DND-41 (cell line): ENCODE measurements around the gene C16orf74.

Experiments used
- ATAC-seq: fragments of 200-7000 bp; cut with Tn5 transposase; 3 replicates; pipeline ENCODE4 v1.9.1; 2021; ENCODE audit warnings: low read depth; ENCODE audit not compliant: insufficient read depth
- DNase-seq: peaks from one replicate; pipeline ENCODE4 v3.0.0-alpha.2; 2020
- H2AFZ ChIP-seq: 2 replicates; pipeline ENCODE4 v1.6.0; 2012; ENCODE audit warnings: low read depth, low read length
- H3K27ac ChIP-seq: 2 replicates; pipeline ENCODE4 v1.5.1; 2012; ENCODE audit warnings: low read length, inconsistent platforms
- H3K27me3 ChIP-seq: fragments of 200-600 bp; sonication (generic); 2 replicates; pipeline ENCODE4 v1.6.0; 2012; ENCODE audit warnings: low read length, mild to moderate bottlenecking, inconsistent platforms; ENCODE audit not compliant: insufficient read depth, poor library complexity
- H3K36me3 ChIP-seq: 2 replicates; pipeline ENCODE4 v1.5.1; 2012; ENCODE audit warnings: low read length, inconsistent platforms; ENCODE audit not compliant: insufficient read depth
- H3K4me1 ChIP-seq: 2 replicates; pipeline ENCODE4 v1.5.1; 2012; ENCODE audit warnings: mild to moderate bottlenecking, low read length; ENCODE audit not compliant: insufficient read depth
- H3K4me2 ChIP-seq: 2 replicates; pipeline ENCODE4 v1.6.0; 2012; ENCODE audit warnings: mild to moderate bottlenecking, moderate library complexity, low read length, inconsistent platforms; ENCODE audit not compliant: insufficient read depth
- H3K4me3 ChIP-seq, 2 experiments: fragments of 200-600 bp in 1 of 2; shearing (Covaris generic) in 1 of 2; 2 replicates each; pipeline ENCODE4 v1.5.1; 2012 to 2016; ENCODE audit warnings: inconsistent platforms in 2 of 2, low read length in 2 of 2, mild to moderate bottlenecking in 2 of 2, low read depth in 1 of 2, moderate library complexity in 1 of 2
- H3K79me2 ChIP-seq: 2 replicates; pipeline ENCODE4 v1.6.0; 2012; ENCODE audit warnings: low read length, inconsistent platforms; ENCODE audit not compliant: insufficient read depth
- H3K9ac ChIP-seq: 2 replicates; pipeline ENCODE4 v1.6.0; 2012; ENCODE audit warnings: low read depth, mild to moderate bottlenecking, inconsistent platforms, low read length, moderate library complexity
- H3K9me3 ChIP-seq: 2 replicates; pipeline ENCODE4 v1.5.1; 2012; ENCODE audit warnings: low read length, moderate library complexity, mild to moderate bottlenecking, inconsistent platforms; ENCODE audit not compliant: insufficient read depth, severe bottlenecking
- H4K20me1 ChIP-seq: 2 replicates; pipeline ENCODE4 v1.6.0; 2012; ENCODE audit warnings: low read length; ENCODE audit not compliant: insufficient read depth
- CTCF ChIP-seq: IDR thresholded peaks from 2 replicates; pipeline ENCODE4 v1.5.1; 2012; ENCODE audit warnings: borderline replicate concordance, low read length, moderate library complexity, mild to moderate bottlenecking; ENCODE audit not compliant: poor library complexity, severe bottlenecking; ENCODE audit errors: extremely low read depth
- EZH2 ChIP-seq: IDR thresholded peaks from 3 replicates; pipeline ENCODE4 v1.6.1; 2012; ENCODE audit warnings: borderline replicate concordance, low read depth, mild to moderate bottlenecking, moderate library complexity, low read length, inconsistent platforms; ENCODE audit not compliant: severe bottlenecking

The C16orf74 gene

GRCh38 chr16:85696781-85697180, 54.1 kb downstream of the C16orf74 start:
- no peaks in the 10 kb centered on the region for H3K79me2 ChIP-seq

GRCh38 chr16:85695196-85696128, 55.4 kb downstream of the C16orf74 start:
- Histone ChIP-seq H3K27me3 (peaks cover 17% of the 10 kb centered on the region), H2AFZ (no peak overlapping the region), H4K20me1 (peaks cover 5% of the 10 kb centered on the region; the same call in 1 of the 2 replicates), H3K36me3 (no peaks in the 10 kb centered on the region), H3K9ac (no peak overlapping the region), H3K79me2 (no peaks in the 10 kb centered on the region), H3K4me2 (no peak overlapping the region), H3K27ac (no peak overlapping the region), H3K4me3 (no peak overlapping the region), H3K9me3 (no peaks in the 10 kb centered on the region), H3K4me1 (no peaks in the 10 kb centered on the region)
- ATAC-seq, result no peak
- no peak for DNase-seq
- TF ChIP-seq CTCF, result no peak
- TF ChIP-seq EZH2, result no peak

More at GRCh38 chr16:85696781-85697180, 54.1 kb downstream of the C16orf74 start:
- Histone ChIP-seq H3K27me3 (peaks cover 20% of the 10 kb centered on the region), H3K9me3 (no peaks in the 10 kb centered on the region), H3K4me2 (no peak overlapping the region), H3K4me1 (no peaks in the 10 kb centered on the region), H3K4me3 (no peak overlapping the region), H3K27ac (no peak overlapping the region), H2AFZ (no peak overlapping the region), H3K9ac (no peak overlapping the region), H3K36me3 (no peaks in the 10 kb centered on the region), H4K20me1 (peaks cover 5% of the 10 kb centered on the region; the same call in 1 of the 2 replicates)
- ATAC-seq, result no peak
- DNase-seq, result no peak
- TF ChIP-seq CTCF (no peak), EZH2 (no peak)

GRCh38 chr16:85690469-85691064, 60.3 kb downstream of the C16orf74 start:
- Histone ChIP-seq H3K4me3 (no peak overlapping the region), H4K20me1 (peaks cover 16% of the 10 kb centered on the region), H3K9ac (no peak overlapping the region), H3K9me3 (no peaks in the 10 kb centered on the region), H3K4me2 (no peak overlapping the region), H2AFZ (no peak overlapping the region), H3K27ac (no peak overlapping the region), H3K36me3 (peaks cover 7% of the 10 kb centered on the region), H3K27me3 (peaks cover 8% of the 10 kb centered on the region), H3K79me2 (peaks cover 31% of the 10 kb centered on the region), H3K4me1 (peaks cover 30% of the 10 kb centered on the region)
- DNase-seq, result no peak
- TF ChIP-seq CTCF, result no peak
- TF ChIP-seq EZH2, result no peak
- no peak for ATAC-seq
